ENCODE data around the gene FOXP1.
A peak's percentile ranks its signal among the peaks of the same experiment; 100 is the strongest.

The FOXP1 gene

GRCh38 chr3:71482771-71483170, 100.8 kb downstream of the FOXP1 start:
- no peak overlapping the region for H3K4me3 ChIP-seq (ENCODE audit: low read length in 2 of 2)
- no peak overlapping the region for H3K9ac ChIP-seq (ENCODE audit: low read depth in 1 of 2, low read length in 2 of 2)
- no peaks in the 10 kb centered on the region for H3K4me1 ChIP-seq (ENCODE audit: control insufficient read depth in 2 of 2, insufficient read depth in 2 of 2, low read length in 2 of 2)
- H3K36me3 ChIP-seq (ENCODE audit: control insufficient read depth in 2 of 2, insufficient read depth in 2 of 2, low read length in 2 of 2), result no peaks in the 10 kb centered on the region
- no peaks in the 10 kb centered on the region for H3K9me3 ChIP-seq (ENCODE audit: control insufficient read depth in 2 of 2, low read length in 2 of 2)
- H3K27me3 ChIP-seq (ENCODE audit: control insufficient read depth in 2 of 2, insufficient read depth in 2 of 2, low read length in 2 of 2), result no peaks in the 10 kb centered on the region
- H3K27ac ChIP-seq (ENCODE audit: low read depth in 2 of 2, low read length in 2 of 2), result no peak overlapping the region

GRCh38 chr3:71478568-71478967, 105.0 kb downstream of the FOXP1 start:
- no peaks in the 10 kb centered on the region for H3K36me3 ChIP-seq (ENCODE audit: control insufficient read depth in 2 of 2, insufficient read depth in 2 of 2, low read length in 2 of 2)
- no peak overlapping the region for H3K4me3 ChIP-seq (ENCODE audit: low read length in 2 of 2)
- no peak overlapping the region for H3K9ac ChIP-seq (ENCODE audit: low read depth in 1 of 2, low read length in 2 of 2)
- no peaks in the 10 kb centered on the region for H3K27me3 ChIP-seq (ENCODE audit: control insufficient read depth in 2 of 2, insufficient read depth in 2 of 2, low read length in 2 of 2)
- H3K9me3 ChIP-seq (ENCODE audit: control insufficient read depth in 2 of 2, low read length in 2 of 2), result no peaks in the 10 kb centered on the region
- H3K4me1 ChIP-seq (ENCODE audit: control insufficient read depth in 2 of 2, insufficient read depth in 2 of 2, low read length in 2 of 2), result no peaks in the 10 kb centered on the region
- no peak overlapping the region for H3K27ac ChIP-seq (ENCODE audit: low read depth in 2 of 2, low read length in 2 of 2)

GRCh38 chr3:71476950-71477349, 106.6 kb downstream of the FOXP1 start:
- no peaks in the 10 kb centered on the region for H3K9me3 ChIP-seq (ENCODE audit: control insufficient read depth in 2 of 2, low read length in 2 of 2)
- H3K4me3 ChIP-seq (ENCODE audit: low read length in 2 of 2), result no peak overlapping the region
- H3K36me3 ChIP-seq (ENCODE audit: control insufficient read depth in 2 of 2, insufficient read depth in 2 of 2, low read length in 2 of 2), result no peaks in the 10 kb centered on the region
- no peaks in the 10 kb centered on the region for H3K4me1 ChIP-seq (ENCODE audit: control insufficient read depth in 2 of 2, insufficient read depth in 2 of 2, low read length in 2 of 2)
- H3K27me3 ChIP-seq (ENCODE audit: control insufficient read depth in 2 of 2, insufficient read depth in 2 of 2, low read length in 2 of 2), result no peaks in the 10 kb centered on the region
- no peak overlapping the region for H3K27ac ChIP-seq (ENCODE audit: low read depth in 2 of 2, low read length in 2 of 2)
- no peak overlapping the region for H3K9ac ChIP-seq (ENCODE audit: low read depth in 1 of 2, low read length in 2 of 2)

GRCh38 chr3:71469138-71469435, 114.4 kb downstream of the FOXP1 start:
- peaks cover 0 to 3% of the 10 kb centered on the region in 2 donors for H3K4me1 ChIP-seq (ENCODE audit: control insufficient read depth in 2 of 2, insufficient read depth in 2 of 2, low read length in 2 of 2)
- H3K9me3 ChIP-seq (ENCODE audit: control insufficient read depth in 2 of 2, low read length in 2 of 2), result no peaks in the 10 kb centered on the region
- no peak overlapping the region for H3K9ac ChIP-seq (ENCODE audit: low read depth in 1 of 2, low read length in 2 of 2)
- H3K4me3 ChIP-seq (ENCODE audit: low read length in 2 of 2), result no peak overlapping the region
- H3K27me3 ChIP-seq (ENCODE audit: control insufficient read depth in 2 of 2, insufficient read depth in 2 of 2, low read length in 2 of 2), result no peaks in the 10 kb centered on the region
- no peaks in the 10 kb centered on the region for H3K36me3 ChIP-seq (ENCODE audit: control insufficient read depth in 2 of 2, insufficient read depth in 2 of 2, low read length in 2 of 2)
- H3K27ac ChIP-seq (ENCODE audit: low read depth in 2 of 2, low read length in 2 of 2), result no peak overlapping the region

GRCh38 chr3:71468311-71469137, 115.0 kb downstream of the FOXP1 start:
- Histone ChIP-seq H3K4me3 (ENCODE audit: low read length in 2 of 2) (no peak overlapping the region), H3K36me3 (ENCODE audit: control insufficient read depth in 2 of 2, insufficient read depth in 2 of 2, low read length in 2 of 2) (no peaks in the 10 kb centered on the region), H3K4me1 (ENCODE audit: control insufficient read depth in 2 of 2, insufficient read depth in 2 of 2, low read length in 2 of 2) (peaks cover 0 to 3% of the 10 kb centered on the region in 2 donors), H3K9me3 (ENCODE audit: control insufficient read depth in 2 of 2, low read length in 2 of 2) (no peaks in the 10 kb centered on the region), H3K27ac (ENCODE audit: low read depth in 2 of 2, low read length in 2 of 2) (no peak overlapping the region), H3K9ac (ENCODE audit: low read depth in 1 of 2, low read length in 2 of 2) (no peak overlapping the region), H3K27me3 (ENCODE audit: control insufficient read depth in 2 of 2, insufficient read depth in 2 of 2, low read length in 2 of 2) (no peaks in the 10 kb centered on the region)

GRCh38 chr3:71466483-71466882, 117.0 kb downstream of the FOXP1 start:
- Histone ChIP-seq H3K9ac (ENCODE audit: low read depth in 1 of 2, low read length in 2 of 2) (no peak overlapping the region), H3K4me3 (ENCODE audit: low read length in 2 of 2) (peak overlapping the region in 1 of 2 donors; percentile 11), H3K9me3 (ENCODE audit: control insufficient read depth in 2 of 2, low read length in 2 of 2) (no peaks in the 10 kb centered on the region), H3K36me3 (ENCODE audit: control insufficient read depth in 2 of 2, insufficient read depth in 2 of 2, low read length in 2 of 2) (no peaks in the 10 kb centered on the region), H3K27me3 (ENCODE audit: control insufficient read depth in 2 of 2, insufficient read depth in 2 of 2, low read length in 2 of 2) (no peaks in the 10 kb centered on the region), H3K27ac (ENCODE audit: low read depth in 2 of 2, low read length in 2 of 2) (peak overlapping the region in 1 of 2 donors; percentile 39), H3K4me1 (ENCODE audit: control insufficient read depth in 2 of 2, insufficient read depth in 2 of 2, low read length in 2 of 2) (peaks cover 3 to 15% of the 10 kb centered on the region in 2 donors)

GRCh38 chr3:71465371-71466036, 118.0 kb downstream of the FOXP1 start:
- peaks cover 3 to 18% of the 10 kb centered on the region in 2 donors for H3K4me1 ChIP-seq (ENCODE audit: control insufficient read depth in 2 of 2, insufficient read depth in 2 of 2, low read length in 2 of 2)
- H3K9ac ChIP-seq (ENCODE audit: low read depth in 1 of 2, low read length in 2 of 2), result no peak overlapping the region
- H3K9me3 ChIP-seq (ENCODE audit: control insufficient read depth in 2 of 2, low read length in 2 of 2), result no peaks in the 10 kb centered on the region
- H3K27ac ChIP-seq (ENCODE audit: low read depth in 2 of 2, low read length in 2 of 2), result no peak overlapping the region
- H3K36me3 ChIP-seq (ENCODE audit: control insufficient read depth in 2 of 2, insufficient read depth in 2 of 2, low read length in 2 of 2), result no peaks in the 10 kb centered on the region
- H3K4me3 ChIP-seq (ENCODE audit: low read length in 2 of 2), result no peak overlapping the region
- no peaks in the 10 kb centered on the region for H3K27me3 ChIP-seq (ENCODE audit: control insufficient read depth in 2 of 2, insufficient read depth in 2 of 2, low read length in 2 of 2)

GRCh38 chr3:71464613-71465012, 118.9 kb downstream of the FOXP1 start:
- no peak overlapping the region for H3K9ac ChIP-seq (ENCODE audit: low read depth in 1 of 2, low read length in 2 of 2)
- H3K27ac ChIP-seq (ENCODE audit: low read depth in 2 of 2, low read length in 2 of 2), result no peak overlapping the region
- H3K9me3 ChIP-seq (ENCODE audit: control insufficient read depth in 2 of 2, low read length in 2 of 2), result no peaks in the 10 kb centered on the region
- no peaks in the 10 kb centered on the region for H3K36me3 ChIP-seq (ENCODE audit: control insufficient read depth in 2 of 2, insufficient read depth in 2 of 2, low read length in 2 of 2)
- H3K4me3 ChIP-seq (ENCODE audit: low read length in 2 of 2), result no peak overlapping the region
- no peaks in the 10 kb centered on the region for H3K27me3 ChIP-seq (ENCODE audit: control insufficient read depth in 2 of 2, insufficient read depth in 2 of 2, low read length in 2 of 2)
- H3K4me1 ChIP-seq (ENCODE audit: control insufficient read depth in 2 of 2, insufficient read depth in 2 of 2, low read length in 2 of 2), result peaks cover 3 to 20% of the 10 kb centered on the region in 2 donors

GRCh38 chr3:71463617-71464016, 119.9 kb downstream of the FOXP1 start:
- Histone ChIP-seq H3K9ac (ENCODE audit: low read depth in 1 of 2, low read length in 2 of 2) (no peak overlapping the region), H3K27me3 (ENCODE audit: control insufficient read depth in 2 of 2, insufficient read depth in 2 of 2, low read length in 2 of 2) (no peaks in the 10 kb centered on the region), H3K4me3 (ENCODE audit: low read length in 2 of 2) (no peak overlapping the region), H3K36me3 (ENCODE audit: control insufficient read depth in 2 of 2, insufficient read depth in 2 of 2, low read length in 2 of 2) (no peaks in the 10 kb centered on the region), H3K4me1 (ENCODE audit: control insufficient read depth in 2 of 2, insufficient read depth in 2 of 2, low read length in 2 of 2) (peaks cover 3 to 17% of the 10 kb centered on the region in 2 donors), H3K9me3 (ENCODE audit: control insufficient read depth in 2 of 2, low read length in 2 of 2) (no peaks in the 10 kb centered on the region), H3K27ac (ENCODE audit: low read depth in 2 of 2, low read length in 2 of 2) (no peak overlapping the region)

GRCh38 chr3:71462586-71462985, 120.9 kb downstream of the FOXP1 start:
- no peak overlapping the region for H3K4me3 ChIP-seq (ENCODE audit: low read length in 2 of 2)
- no peaks in the 10 kb centered on the region for H3K36me3 ChIP-seq (ENCODE audit: control insufficient read depth in 2 of 2, insufficient read depth in 2 of 2, low read length in 2 of 2)
- peaks cover 3 to 17% of the 10 kb centered on the region in 2 donors for H3K4me1 ChIP-seq (ENCODE audit: control insufficient read depth in 2 of 2, insufficient read depth in 2 of 2, low read length in 2 of 2)
- peak overlapping the region in 1 of 2 donors; percentile 80 for H3K27ac ChIP-seq (ENCODE audit: low read depth in 2 of 2, low read length in 2 of 2)
- no peaks in the 10 kb centered on the region for H3K27me3 ChIP-seq (ENCODE audit: control insufficient read depth in 2 of 2, insufficient read depth in 2 of 2, low read length in 2 of 2)
- H3K9me3 ChIP-seq (ENCODE audit: control insufficient read depth in 2 of 2, low read length in 2 of 2), result no peaks in the 10 kb centered on the region
- H3K9ac ChIP-seq (ENCODE audit: low read depth in 1 of 2, low read length in 2 of 2), result no peak overlapping the region

All from mucosa of rectum (tissue), 2 donors.